Dedifferentiated amniotic fluid mesenchymal stem cell (primary cell): Measurements from ENCODE around the gene DOCK9.
"Not testable (repeated sequence)": the region's sequence is repeated elsewhere in the genome, so short reads cannot be mapped to it uniquely, and the experiment has no call there.

Experiments used
- DNase-seq: peaks from one replicate; pipeline ENCODE4 v3.0.0-alpha.2; 2016; ENCODE audit errors: extremely low spot score

The DOCK9 gene

DNA sequence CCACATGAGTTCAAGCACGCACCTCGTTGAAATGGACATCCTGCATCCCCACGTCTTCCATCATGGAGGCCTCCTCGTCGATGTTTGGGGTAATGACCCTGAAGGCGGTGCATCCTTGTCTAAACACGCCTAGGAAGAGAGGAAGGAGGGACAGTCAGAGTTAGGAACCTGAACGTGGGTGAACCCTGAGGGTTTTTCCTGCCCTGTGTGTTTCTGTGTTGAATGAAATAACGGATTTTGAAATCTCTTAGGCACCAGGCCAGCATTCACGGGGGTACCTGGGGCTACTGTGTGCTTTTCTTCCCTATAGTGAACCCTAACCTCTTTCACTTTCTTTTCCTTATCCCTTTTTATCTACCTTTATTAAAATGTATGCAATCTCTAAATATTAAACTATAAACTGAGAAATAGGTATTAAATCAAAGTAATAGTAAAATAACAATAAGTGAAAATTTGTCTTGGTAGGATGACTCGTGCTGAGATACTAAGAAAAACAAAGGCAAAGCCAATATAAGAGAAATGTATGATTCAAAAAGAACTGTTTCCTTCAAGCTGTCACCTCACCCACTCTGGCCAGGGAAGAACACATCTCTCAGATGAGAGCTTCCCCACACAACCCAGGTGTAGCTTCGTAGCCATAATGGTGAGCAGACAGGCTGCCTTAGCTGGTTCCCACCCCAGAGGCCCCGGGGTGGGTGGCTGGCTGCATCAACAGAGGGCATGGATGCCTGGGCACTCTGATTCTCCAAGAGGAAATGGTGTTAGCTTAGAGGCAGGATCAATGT, 153.3 kb downstream of the DOCK9 start:
- DNase-seq: no peak

DNA sequence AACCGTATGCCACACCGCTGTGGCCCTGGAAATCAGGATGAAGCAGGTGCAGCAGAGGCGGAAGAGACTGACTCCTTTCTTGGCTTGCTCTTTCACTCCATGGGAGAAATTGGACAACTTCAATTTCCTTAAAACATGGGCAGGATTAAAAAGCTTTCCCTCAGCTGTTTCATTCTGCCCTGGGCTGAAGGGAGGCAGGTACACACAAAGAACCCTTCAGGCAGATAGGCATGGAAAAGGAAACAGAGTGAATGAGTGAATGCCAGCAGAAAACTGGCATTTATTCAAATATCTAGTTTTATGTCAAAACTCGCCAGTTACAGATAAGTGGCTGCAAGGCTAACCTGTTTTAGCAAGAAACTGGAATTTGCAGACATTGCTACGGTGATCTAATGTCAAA, 154.4 kb downstream of the DOCK9 start:
- DNase-seq: no peak

DNA sequence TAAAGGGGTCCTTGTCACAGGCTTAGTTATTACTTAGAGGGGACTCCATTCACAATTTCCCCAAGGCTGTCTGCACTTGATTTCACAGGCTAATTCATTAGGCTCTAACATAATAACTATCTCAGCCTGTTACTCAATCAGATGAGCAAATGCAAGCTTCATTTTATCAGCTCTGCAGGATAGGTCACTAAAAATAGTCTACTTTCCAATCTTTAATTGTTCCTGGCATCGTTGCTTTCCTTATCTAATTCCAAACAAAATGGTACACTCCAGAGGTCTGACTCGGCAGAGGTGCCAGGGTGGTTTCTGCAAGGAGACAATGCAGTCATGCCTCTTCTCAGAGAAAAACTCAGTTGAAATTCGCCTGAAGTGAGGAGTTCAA, 155.6 kb downstream of the DOCK9 start:
- no peak for DNase-seq

- DNase-seq: no peak
These were observed 156.3 kb downstream of the DOCK9 start for GRCh38 chr13:98821372-98822224.

- no peak for DNase-seq
These were observed 157.0 kb downstream of the DOCK9 start for GRCh38 chr13:98820744-98821371.

GRCh38 chr13:98820300-98820699, 157.6 kb downstream of the DOCK9 start:
- no peak for DNase-seq

GRCh38 chr13:98819382-98820010, 158.4 kb downstream of the DOCK9 start:
- no peak for DNase-seq

DNA sequence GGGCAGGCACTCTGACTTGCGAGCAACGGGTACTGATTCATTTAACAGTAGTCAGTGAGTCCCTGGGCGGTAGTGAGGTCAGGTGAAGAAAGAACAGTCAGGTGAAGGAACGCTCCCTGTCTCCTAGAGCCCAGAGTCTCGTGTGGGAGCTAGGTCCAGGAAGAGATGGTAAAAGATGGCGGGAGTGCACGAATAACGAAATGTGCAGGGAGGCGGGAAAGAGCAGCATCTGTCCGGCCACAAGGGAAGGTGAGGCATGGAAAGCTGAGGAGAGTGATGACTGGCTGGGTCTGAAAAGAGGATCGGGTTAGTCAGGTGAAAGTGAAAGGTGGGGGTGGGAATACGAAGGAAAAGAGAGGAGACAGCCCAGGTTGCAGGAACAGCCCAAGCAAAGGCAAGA, 161.5 kb downstream of the DOCK9 start:
- DNase-seq: no peak

GRCh38 chr13:98813993-98814392, 163.9 kb downstream of the DOCK9 start:
- DNase-seq: no peak

GRCh38 chr13:98812186-98812790, 165.6 kb downstream of the DOCK9 start:
- not testable (repeated sequence) for DNase-seq

DNA sequence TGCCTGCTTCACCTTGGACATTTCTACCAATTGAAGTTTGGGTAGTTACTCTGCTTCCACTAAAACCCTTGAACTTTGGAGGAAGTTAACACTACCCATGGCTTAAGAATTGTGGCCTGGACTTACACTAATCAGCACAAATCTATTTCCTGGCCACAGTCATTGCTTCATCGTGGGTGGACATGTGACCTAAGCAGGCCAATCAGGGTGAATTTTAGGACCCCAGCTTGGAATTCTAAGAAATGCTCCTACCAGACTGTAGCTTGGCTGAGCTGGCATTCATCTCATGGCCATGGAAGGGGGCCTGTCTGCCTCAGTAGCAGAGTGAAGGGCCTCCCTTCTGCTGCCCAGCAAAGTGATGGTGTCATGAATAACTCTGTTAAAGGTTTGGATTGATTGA, 167.1 kb downstream of the DOCK9 start:
- no peak for DNase-seq

GRCh38 chr13:98809345-98809777, 168.5 kb downstream of the DOCK9 start:
- no peak for DNase-seq

- no peak for DNase-seq
These were observed 170.1 kb downstream of the DOCK9 start for GRCh38 chr13:98807774-98808173.

- DNase-seq: no peak
These were observed 173.5 kb downstream of the DOCK9 start for GRCh38 chr13:98804336-98804855.

GRCh38 chr13:98803921-98804320, 173.9 kb downstream of the DOCK9 start:
- no peak for DNase-seq

DNA sequence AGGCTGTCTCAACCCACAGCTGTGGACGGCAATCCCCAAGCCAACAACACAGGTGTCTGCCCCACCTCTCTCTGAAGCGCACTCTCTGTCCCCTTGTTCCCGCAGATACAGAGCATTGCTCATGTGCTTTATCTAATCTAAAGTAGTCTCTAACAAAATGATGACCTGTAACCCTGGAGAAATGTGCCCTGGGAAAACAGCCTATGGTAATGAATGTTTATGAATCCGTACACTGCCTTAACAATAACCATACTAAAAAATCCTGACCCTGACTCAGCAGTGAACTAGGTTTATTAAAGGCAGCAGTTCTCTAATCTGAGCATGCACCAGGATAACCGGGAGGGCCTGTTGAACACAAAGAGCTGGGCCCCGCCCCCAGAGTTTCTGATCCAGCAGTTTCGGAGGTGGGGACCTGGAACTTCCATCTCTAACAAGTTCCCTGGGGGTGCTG, 174.7 kb downstream of the DOCK9 start:
- DNase-seq: no peak

DNA sequence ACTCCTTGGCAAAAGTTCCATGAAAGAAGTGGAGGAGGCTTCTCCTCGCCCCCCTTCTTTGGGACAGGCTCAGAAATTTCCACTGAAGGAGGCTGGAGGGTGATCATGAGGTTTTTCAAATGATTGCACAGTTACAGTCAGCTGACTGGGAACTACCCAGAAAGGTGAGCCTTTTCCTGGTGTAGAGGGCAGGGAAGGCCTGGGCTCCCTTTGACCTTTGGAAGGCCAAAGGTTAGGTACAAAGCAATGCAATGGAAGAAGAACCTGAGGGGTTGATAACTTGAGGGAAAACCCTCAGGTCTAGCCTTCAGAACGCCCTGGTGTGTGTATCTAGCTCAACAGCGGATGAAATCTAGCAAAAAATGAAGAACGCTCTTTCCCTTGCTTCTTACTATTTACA, 175.3 kb downstream of the DOCK9 start:
- DNase-seq: no peak

- no peak for DNase-seq
These were observed 176.0 kb downstream of the DOCK9 start for GRCh38 chr13:98801626-98802418.

GRCh38 chr13:98800078-98800477, 177.8 kb downstream of the DOCK9 start:
- DNase-seq: no peak

DNA sequence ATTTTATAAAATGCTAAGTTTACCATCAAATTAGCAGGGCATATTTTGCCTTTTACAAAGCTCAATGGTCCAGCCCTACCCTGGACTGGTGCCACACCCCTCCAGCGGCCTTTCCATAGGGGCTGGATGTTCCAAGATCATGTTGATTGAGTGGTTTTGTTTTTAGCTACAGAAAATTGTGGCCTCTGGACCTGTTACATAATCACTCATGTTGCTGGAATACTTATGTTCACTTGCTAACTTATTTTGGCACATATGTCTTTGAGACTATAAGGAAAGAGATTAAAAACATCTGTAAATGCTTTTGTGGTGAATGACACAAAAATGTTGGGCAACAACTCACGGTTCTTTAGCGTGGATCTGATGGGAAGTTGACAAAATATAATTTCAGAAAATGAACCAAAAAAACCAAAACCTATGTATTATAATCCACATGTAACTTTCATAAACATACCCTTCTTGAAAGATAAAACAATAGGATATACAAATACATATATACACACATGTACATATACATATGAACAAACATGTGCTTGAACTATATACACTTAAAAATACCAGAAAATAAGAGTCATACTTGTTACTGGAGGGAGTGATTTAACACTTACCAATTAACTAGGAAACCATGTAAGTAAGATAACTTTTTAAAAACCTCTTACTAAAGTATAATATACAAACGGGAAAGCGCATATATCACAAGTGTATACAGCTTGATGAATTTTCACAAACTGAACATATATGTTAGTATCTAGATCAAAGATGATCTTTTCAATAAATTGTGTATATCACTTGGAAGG, 178.8 kb downstream of the DOCK9 start:
- DNase-seq: peak; percentile 78
